GM23338 (cell line): ENCODE data around the gene TDRD7. TPM values are rescaled to one million over a fixed set of nuclear protein-coding genes. Genes with fewer than 3 reads are reported as not detected.

Source experiments
- ATAC-seq: fragments of 200-7000 bp; cut with Tn5 transposase; 3 replicates; pipeline ENCODE4 v1.9.1; 2020
- DNase-seq: peaks from one replicate; pipeline ENCODE4 v3.0.0-alpha.2; 2015; ENCODE audit warnings: low spot score
- H2AFZ ChIP-seq: fragments of 200-600 bp; sonication (generic); 2 replicates; pipeline ENCODE4 v1.8.0; 2016; ENCODE audit warnings: antibody characterized with exemption, mild to moderate bottlenecking, moderate library complexity
- H3F3A ChIP-seq: fragments of 200-600 bp; sonication (generic); replicated peaks from 2 replicates; pipeline ENCODE4 v1.8.0; 2017; ENCODE audit warnings: antibody characterized with exemption, mixed run types, low read depth
- H3K27ac ChIP-seq: fragments of 200-600 bp; sonication (generic); 2 replicates; pipeline ENCODE4 v1.6.1; 2016; ENCODE audit warnings: low read depth
- H3K27me3 ChIP-seq: fragments of 200-600 bp; sonication (generic); 2 replicates; pipeline ENCODE4 v1.8.0; 2016; ENCODE audit warnings: mild to moderate bottlenecking, mixed run types, moderate library complexity; ENCODE audit not compliant: insufficient read depth
- H3K36me3 ChIP-seq: fragments of 200-600 bp; sonication (generic); 2 replicates; pipeline ENCODE4 v1.8.0; 2016; ENCODE audit warnings: mild to moderate bottlenecking; ENCODE audit not compliant: insufficient read depth
- H3K4me1 ChIP-seq: fragments of 200-600 bp; sonication (generic); 2 replicates; pipeline ENCODE4 v1.8.0; 2016; ENCODE audit warnings: mild to moderate bottlenecking, moderate library complexity; ENCODE audit not compliant: insufficient read depth
- H3K4me2 ChIP-seq: fragments of 200-600 bp; sonication (generic); 2 replicates; pipeline ENCODE4 v1.7.1; 2017; ENCODE audit warnings: mixed run types
- H3K4me3 ChIP-seq: fragments of 200-600 bp; sonication (generic); 2 replicates; pipeline ENCODE4 v1.6.1; 2016; ENCODE audit warnings: mixed run types
- H3K79me2 ChIP-seq: fragments of 200-600 bp; sonication (generic); replicated peaks from 2 replicates; pipeline ENCODE4 v1.8.0; 2017; ENCODE audit warnings: mild to moderate bottlenecking; ENCODE audit not compliant: insufficient read depth
- H3K9me2 ChIP-seq: fragments of 200-600 bp; sonication (generic); 2 replicates; pipeline ENCODE4 v1.8.0; 2017; ENCODE audit not compliant: insufficient read depth
- H4K20me1 ChIP-seq: fragments of 200-600 bp; sonication (generic); replicated peaks from 2 replicates; pipeline ENCODE4 v1.8.0; 2017; ENCODE audit warnings: mild to moderate bottlenecking; ENCODE audit not compliant: insufficient read depth
- H3K27ac Mint-ChIP-seq: 2 replicates; pipeline ENCODE4 v1.8.0; 2020; ENCODE audit warnings: inconsistent platforms, mild to moderate bottlenecking, moderate library complexity, mixed read lengths
- H3K27me3 Mint-ChIP-seq: 3 replicates; pipeline ENCODE4 v1.8.0; 2022; ENCODE audit warnings: low read depth, mild to moderate bottlenecking, moderate library complexity, mixed read lengths, inconsistent platforms; ENCODE audit not compliant: insufficient read depth, poor library complexity
- H3K36me3 Mint-ChIP-seq: 3 replicates; pipeline ENCODE4 v1.8.0; 2021; ENCODE audit warnings: low read depth, mild to moderate bottlenecking, inconsistent platforms, moderate library complexity, mixed read lengths
- H3K4me1 Mint-ChIP-seq: 3 replicates; pipeline ENCODE4 v1.8.0; 2020; ENCODE audit warnings: mild to moderate bottlenecking, inconsistent platforms, mixed read lengths
- H3K4me3 Mint-ChIP-seq: 3 replicates; pipeline ENCODE4 v1.8.0; 2021; ENCODE audit warnings: moderate library complexity, mild to moderate bottlenecking, inconsistent platforms, mixed read lengths
- H3K9me3 Mint-ChIP-seq: 3 replicates; pipeline ENCODE4 v1.8.0; 2020; ENCODE audit warnings: moderate library complexity, mild to moderate bottlenecking, inconsistent platforms, mixed read lengths
- EZH2 ChIP-seq: fragments of 200-600 bp; sonication (generic); IDR thresholded peaks from one replicate; pipeline ENCODE4 v1.8.0; 2017; ENCODE audit warnings: antibody characterized with exemption, mild to moderate bottlenecking, low read depth; ENCODE audit not compliant: unreplicated experiment
- EZH2phosphoT487 ChIP-seq: fragments of 200-600 bp; sonication (generic); IDR thresholded peaks from one replicate; pipeline ENCODE4 v1.8.1; 2018; ENCODE audit warnings: antibody characterized with exemption; ENCODE audit not compliant: unreplicated experiment
- POLR2AphosphoS5 ChIP-seq: IDR thresholded peaks from 2 replicates; pipeline ENCODE4 v1.6.1; 2016; ENCODE audit warnings: antibody characterized with exemption, low read depth
- polyA plus RNA-seq: library from polyadenylated mRNA; unstranded; fragments of >200 nt; fragmentation: Nextera tagmentation; extraction: Ambion mirVana; gene quantifications from 2 replicates; pipeline ENCODE4 v1.2.1, GENCODE V29; 2016
- total RNA-seq: library from RNA; depleted of rRNA; stranded (reverse); fragments of >200 nt; shearing (Covaris generic); gene quantifications from 2 replicates; pipeline ENCODE4 v1.2.3, GENCODE V29; 2014
- TF ChIP-seq, protein P1 (sequence below): fragments of 250-450 bp; sonication (Bioruptor Pico); IDR thresholded peaks from 2 replicates; pipeline ENCODE4 v1.5.0; 2020; ENCODE audit warnings: mild to moderate bottlenecking, moderate library complexity
- TF ChIP-seq, protein P2 (sequence below), 2 experiments: fragments of 200-600 bp in 1 of 2; sonication (generic) in 1 of 2; conservative IDR thresholded peaks; 2 replicates each; pipeline versions ENCODE4 v1.5.1 to v1.6.1; 2016 to 2017; ENCODE audit warnings: antibody characterized with exemption in 2 of 2, low read depth in 2 of 2, mild to moderate bottlenecking in 2 of 2, moderate library complexity in 1 of 2

Gene TDRD7
- total and polyA plus RNA-seq, 2 experiments from 2014 or later: 1.7 to 3.1 TPM

DNA sequence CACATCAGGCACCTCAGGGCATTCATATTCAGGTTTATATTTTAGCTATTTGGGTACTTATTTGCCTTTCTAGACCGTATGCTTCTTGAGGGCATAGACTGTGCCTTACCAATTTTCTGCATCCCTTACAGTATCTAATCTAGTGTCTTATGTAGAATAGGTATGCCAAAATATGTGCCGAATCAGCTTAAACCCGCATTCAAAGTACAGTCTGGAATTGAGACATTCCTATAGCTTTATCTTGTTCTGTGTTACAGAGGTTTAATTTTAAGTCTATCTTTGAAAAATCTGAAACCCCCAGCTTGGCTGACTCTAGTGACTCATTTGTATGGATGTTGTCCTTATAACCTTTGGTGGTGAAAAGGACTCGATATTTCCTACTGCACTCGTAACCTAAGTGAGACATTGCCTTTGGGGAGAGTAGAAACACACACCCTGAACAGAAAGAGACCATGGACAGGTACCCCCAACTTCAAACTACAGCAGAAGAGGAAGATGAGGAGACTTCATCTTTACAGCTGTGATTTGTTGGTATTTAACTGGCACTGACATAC, 62.6 kb downstream of the TDRD7 start (continued):
- TF ChIP-seq, protein P1, sequence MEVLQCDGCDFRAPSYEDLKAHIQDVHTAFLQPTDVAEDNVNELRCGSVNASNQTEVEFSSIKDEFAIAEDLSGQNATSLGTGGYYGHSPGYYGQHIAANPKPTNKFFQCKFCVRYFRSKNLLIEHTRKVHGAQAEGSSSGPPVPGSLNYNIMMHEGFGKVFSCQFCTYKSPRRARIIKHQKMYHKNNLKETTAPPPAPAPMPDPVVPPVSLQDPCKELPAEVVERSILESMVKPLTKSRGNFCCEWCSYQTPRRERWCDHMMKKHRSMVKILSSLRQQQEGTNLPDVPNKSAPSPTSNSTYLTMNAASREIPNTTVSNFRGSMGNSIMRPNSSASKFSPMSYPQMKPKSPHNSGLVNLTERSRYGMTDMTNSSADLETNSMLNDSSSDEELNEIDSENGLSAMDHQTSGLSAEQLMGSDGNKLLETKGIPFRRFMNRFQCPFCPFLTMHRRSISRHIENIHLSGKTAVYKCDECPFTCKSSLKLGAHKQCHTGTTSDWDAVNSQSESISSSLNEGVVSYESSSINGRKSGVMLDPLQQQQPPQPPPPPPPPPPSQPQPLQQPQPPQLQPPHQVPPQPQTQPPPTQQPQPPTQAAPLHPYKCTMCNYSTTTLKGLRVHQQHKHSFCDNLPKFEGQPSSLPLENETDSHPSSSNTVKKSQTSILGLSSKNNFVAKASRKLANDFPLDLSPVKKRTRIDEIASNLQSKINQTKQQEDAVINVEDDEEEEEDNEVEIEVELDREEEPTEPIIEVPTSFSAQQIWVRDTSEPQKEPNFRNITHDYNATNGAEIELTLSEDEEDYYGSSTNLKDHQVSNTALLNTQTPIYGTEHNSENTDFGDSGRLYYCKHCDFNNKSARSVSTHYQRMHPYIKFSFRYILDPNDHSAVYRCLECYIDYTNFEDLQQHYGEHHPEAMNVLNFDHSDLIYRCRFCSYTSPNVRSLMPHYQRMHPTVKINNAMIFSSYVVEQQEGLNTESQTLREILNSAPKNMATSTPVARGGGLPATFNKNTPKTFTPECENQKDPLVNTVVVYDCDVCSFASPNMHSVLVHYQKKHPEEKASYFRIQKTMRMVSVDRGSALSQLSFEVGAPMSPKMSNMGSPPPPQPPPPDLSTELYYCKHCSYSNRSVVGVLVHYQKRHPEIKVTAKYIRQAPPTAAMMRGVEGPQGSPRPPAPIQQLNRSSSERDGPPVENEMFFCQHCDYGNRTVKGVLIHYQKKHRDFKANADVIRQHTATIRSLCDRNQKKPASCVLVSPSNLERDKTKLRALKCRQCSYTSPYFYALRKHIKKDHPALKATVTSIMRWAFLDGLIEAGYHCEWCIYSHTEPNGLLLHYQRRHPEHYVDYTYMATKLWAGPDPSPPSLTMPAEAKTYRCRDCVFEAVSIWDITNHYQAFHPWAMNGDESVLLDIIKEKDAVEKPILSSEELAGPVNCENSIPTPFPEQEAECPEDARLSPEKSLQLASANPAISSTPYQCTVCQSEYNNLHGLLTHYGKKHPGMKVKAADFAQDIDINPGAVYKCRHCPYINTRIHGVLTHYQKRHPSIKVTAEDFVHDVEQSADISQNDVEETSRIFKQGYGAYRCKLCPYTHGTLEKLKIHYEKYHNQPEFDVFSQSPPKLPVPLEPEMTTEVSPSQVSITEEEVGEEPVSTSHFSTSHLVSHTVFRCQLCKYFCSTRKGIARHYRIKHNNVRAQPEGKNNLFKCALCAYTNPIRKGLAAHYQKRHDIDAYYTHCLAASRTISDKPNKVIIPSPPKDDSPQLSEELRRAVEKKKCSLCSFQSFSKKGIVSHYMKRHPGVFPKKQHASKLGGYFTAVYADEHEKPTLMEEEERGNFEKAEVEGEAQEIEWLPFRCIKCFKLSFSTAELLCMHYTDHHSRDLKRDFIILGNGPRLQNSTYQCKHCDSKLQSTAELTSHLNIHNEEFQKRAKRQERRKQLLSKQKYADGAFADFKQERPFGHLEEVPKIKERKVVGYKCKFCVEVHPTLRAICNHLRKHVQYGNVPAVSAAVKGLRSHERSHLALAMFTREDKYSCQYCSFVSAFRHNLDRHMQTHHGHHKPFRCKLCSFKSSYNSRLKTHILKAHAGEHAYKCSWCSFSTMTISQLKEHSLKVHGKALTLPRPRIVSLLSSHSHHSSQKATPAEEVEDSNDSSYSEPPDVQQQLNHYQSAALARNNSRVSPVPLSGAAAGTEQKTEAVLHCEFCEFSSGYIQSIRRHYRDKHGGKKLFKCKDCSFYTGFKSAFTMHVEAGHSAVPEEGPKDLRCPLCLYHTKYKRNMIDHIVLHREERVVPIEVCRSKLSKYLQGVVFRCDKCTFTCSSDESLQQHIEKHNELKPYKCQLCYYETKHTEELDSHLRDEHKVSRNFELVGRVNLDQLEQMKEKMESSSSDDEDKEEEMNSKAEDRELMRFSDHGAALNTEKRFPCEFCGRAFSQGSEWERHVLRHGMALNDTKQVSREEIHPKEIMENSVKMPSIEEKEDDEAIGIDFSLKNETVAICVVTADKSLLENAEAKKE (CRISPR knock-in tag): no peak
- TF ChIP-seq, protein P2, sequence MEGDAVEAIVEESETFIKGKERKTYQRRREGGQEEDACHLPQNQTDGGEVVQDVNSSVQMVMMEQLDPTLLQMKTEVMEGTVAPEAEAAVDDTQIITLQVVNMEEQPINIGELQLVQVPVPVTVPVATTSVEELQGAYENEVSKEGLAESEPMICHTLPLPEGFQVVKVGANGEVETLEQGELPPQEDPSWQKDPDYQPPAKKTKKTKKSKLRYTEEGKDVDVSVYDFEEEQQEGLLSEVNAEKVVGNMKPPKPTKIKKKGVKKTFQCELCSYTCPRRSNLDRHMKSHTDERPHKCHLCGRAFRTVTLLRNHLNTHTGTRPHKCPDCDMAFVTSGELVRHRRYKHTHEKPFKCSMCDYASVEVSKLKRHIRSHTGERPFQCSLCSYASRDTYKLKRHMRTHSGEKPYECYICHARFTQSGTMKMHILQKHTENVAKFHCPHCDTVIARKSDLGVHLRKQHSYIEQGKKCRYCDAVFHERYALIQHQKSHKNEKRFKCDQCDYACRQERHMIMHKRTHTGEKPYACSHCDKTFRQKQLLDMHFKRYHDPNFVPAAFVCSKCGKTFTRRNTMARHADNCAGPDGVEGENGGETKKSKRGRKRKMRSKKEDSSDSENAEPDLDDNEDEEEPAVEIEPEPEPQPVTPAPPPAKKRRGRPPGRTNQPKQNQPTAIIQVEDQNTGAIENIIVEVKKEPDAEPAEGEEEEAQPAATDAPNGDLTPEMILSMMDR (conservative IDR thresholded peaks at IDR 0.05; ENCODE audit: low read depth in 2 of 2): no peak

DNA sequence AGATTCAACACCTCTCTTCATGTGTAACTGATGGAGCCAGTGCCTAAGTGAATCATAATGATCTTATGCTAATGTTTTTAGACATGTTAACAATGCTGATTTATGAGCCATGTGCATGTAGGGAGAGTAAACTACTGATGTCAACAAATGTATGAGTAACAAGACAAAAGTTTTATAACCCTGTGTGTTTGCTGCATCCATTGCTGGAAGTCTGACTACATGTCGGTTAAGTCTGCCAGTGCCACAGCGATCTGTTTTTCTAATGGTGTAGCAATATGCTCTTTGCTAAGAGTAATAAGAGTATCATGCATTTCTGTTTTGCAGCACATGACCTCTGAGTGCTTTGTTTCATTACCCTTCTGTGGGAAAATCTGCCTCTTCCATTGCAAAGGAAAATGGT, 63.2 kb downstream of the TDRD7 start:
- Histone ChIP-seq H3K4me2 (no peak overlapping the region), H3K79me2 (no peaks in the 10 kb centered on the region), H3K27me3 (no peaks in the 10 kb centered on the region), H3K27ac (no peak overlapping the region), H3K9me2 (no peaks in the 10 kb centered on the region), H3F3A (no peaks in the 10 kb centered on the region), H3K36me3 (no peaks in the 10 kb centered on the region), H3K4me3 (no peak overlapping the region), H4K20me1 (no peaks in the 10 kb centered on the region), H3K4me1 (no peaks in the 10 kb centered on the region), H2AFZ (no peak overlapping the region)
- H3K36me3 Mint-ChIP-seq: no peaks in the 10 kb centered on the region
- no peak for TF ChIP-seq EZH2phosphoT487
- no peak for TF ChIP-seq POLR2AphosphoS5
- TF ChIP-seq EZH2: no peak
- DNase-seq (no peak), ATAC-seq (no peak)
- no peak overlapping the region for H3K4me3 Mint-ChIP-seq
- peaks cover 2% of the 10 kb centered on the region for H3K27me3 Mint-ChIP-seq
- H3K4me1 Mint-ChIP-seq: peaks cover 8% of the 10 kb centered on the region
- H3K27ac Mint-ChIP-seq: no peak overlapping the region
- H3K9me3 Mint-ChIP-seq: no peaks in the 10 kb centered on the region
